ENCODE measurements around the gene KCND2.

- no peak for TF ChIP-seq CTCF (IDR thresholded peaks at IDR 0.05; ENCODE audit: low read depth, low read length)
- TF ChIP-seq POLR2A (IDR thresholded peaks at IDR 0.05; ENCODE audit: extremely low read depth, insufficient read length): no peak
Observed at GRCh38 chr7:120404042-120404441, 131.1 kb downstream of the KCND2 start.

Data from NB4 (cell line).